PC-3 (cell line): Measurements from ENCODE around the gene SLC25A47.

Experiments
- EZH2 ChIP-seq: fragments of 300-600 bp; sonication (generic); IDR thresholded peaks from one replicate; pipeline ENCODE4 v1.6.1; 2017; ENCODE audit warnings: antibody characterized with exemption, mild to moderate bottlenecking, low read length; ENCODE audit not compliant: unreplicated experiment
- TF ChIP-seq, protein P1 (sequence below): fragments of 300-600 bp; sonication (generic); conservative IDR thresholded peaks from 2 replicates; pipeline ENCODE4 v1.5.1; 2017; ENCODE audit warnings: antibody characterized with exemption, low read depth, mild to moderate bottlenecking, low read length

- TF ChIP-seq, protein P1, sequence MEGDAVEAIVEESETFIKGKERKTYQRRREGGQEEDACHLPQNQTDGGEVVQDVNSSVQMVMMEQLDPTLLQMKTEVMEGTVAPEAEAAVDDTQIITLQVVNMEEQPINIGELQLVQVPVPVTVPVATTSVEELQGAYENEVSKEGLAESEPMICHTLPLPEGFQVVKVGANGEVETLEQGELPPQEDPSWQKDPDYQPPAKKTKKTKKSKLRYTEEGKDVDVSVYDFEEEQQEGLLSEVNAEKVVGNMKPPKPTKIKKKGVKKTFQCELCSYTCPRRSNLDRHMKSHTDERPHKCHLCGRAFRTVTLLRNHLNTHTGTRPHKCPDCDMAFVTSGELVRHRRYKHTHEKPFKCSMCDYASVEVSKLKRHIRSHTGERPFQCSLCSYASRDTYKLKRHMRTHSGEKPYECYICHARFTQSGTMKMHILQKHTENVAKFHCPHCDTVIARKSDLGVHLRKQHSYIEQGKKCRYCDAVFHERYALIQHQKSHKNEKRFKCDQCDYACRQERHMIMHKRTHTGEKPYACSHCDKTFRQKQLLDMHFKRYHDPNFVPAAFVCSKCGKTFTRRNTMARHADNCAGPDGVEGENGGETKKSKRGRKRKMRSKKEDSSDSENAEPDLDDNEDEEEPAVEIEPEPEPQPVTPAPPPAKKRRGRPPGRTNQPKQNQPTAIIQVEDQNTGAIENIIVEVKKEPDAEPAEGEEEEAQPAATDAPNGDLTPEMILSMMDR, result no peak
- TF ChIP-seq EZH2, result no peak
Observed at GRCh38 chr14:100329233-100330006, 6.3 kb downstream of the SLC25A47 start.
